DND-41 (cell line): ENCODE results near the gene RASGRF2.

Source experiments
- ATAC-seq: fragments of 200-7000 bp; cut with Tn5 transposase; 3 replicates; pipeline ENCODE4 v1.9.1; 2021; ENCODE audit warnings: low read depth; ENCODE audit not compliant: insufficient read depth
- DNase-seq: peaks from one replicate; pipeline ENCODE4 v3.0.0-alpha.2; 2020
- H2AFZ ChIP-seq: 2 replicates; pipeline ENCODE4 v1.6.0; 2012; ENCODE audit warnings: low read depth, low read length
- H3K27ac ChIP-seq: 2 replicates; pipeline ENCODE4 v1.5.1; 2012; ENCODE audit warnings: low read length, inconsistent platforms
- H3K27me3 ChIP-seq: fragments of 200-600 bp; sonication (generic); 2 replicates; pipeline ENCODE4 v1.6.0; 2012; ENCODE audit warnings: low read length, mild to moderate bottlenecking, inconsistent platforms; ENCODE audit not compliant: insufficient read depth, poor library complexity
- H3K36me3 ChIP-seq: 2 replicates; pipeline ENCODE4 v1.5.1; 2012; ENCODE audit warnings: low read length, inconsistent platforms; ENCODE audit not compliant: insufficient read depth
- H3K4me1 ChIP-seq: 2 replicates; pipeline ENCODE4 v1.5.1; 2012; ENCODE audit warnings: mild to moderate bottlenecking, low read length; ENCODE audit not compliant: insufficient read depth
- H3K4me2 ChIP-seq: 2 replicates; pipeline ENCODE4 v1.6.0; 2012; ENCODE audit warnings: mild to moderate bottlenecking, moderate library complexity, low read length, inconsistent platforms; ENCODE audit not compliant: insufficient read depth
- H3K4me3 ChIP-seq, 2 experiments: fragments of 200-600 bp in 1 of 2; shearing (Covaris generic) in 1 of 2; 2 replicates each; pipeline ENCODE4 v1.5.1; 2012 to 2016; ENCODE audit warnings: inconsistent platforms in 2 of 2, low read length in 2 of 2, mild to moderate bottlenecking in 2 of 2, low read depth in 1 of 2, moderate library complexity in 1 of 2
- H3K79me2 ChIP-seq: 2 replicates; pipeline ENCODE4 v1.6.0; 2012; ENCODE audit warnings: low read length, inconsistent platforms; ENCODE audit not compliant: insufficient read depth
- H3K9ac ChIP-seq: 2 replicates; pipeline ENCODE4 v1.6.0; 2012; ENCODE audit warnings: low read depth, mild to moderate bottlenecking, inconsistent platforms, low read length, moderate library complexity
- H3K9me3 ChIP-seq: 2 replicates; pipeline ENCODE4 v1.5.1; 2012; ENCODE audit warnings: low read length, moderate library complexity, mild to moderate bottlenecking, inconsistent platforms; ENCODE audit not compliant: insufficient read depth, severe bottlenecking
- H4K20me1 ChIP-seq: 2 replicates; pipeline ENCODE4 v1.6.0; 2012; ENCODE audit warnings: low read length; ENCODE audit not compliant: insufficient read depth
- CTCF ChIP-seq: IDR thresholded peaks from 2 replicates; pipeline ENCODE4 v1.5.1; 2012; ENCODE audit warnings: borderline replicate concordance, low read length, moderate library complexity, mild to moderate bottlenecking; ENCODE audit not compliant: poor library complexity, severe bottlenecking; ENCODE audit errors: extremely low read depth
- EZH2 ChIP-seq: IDR thresholded peaks from 3 replicates; pipeline ENCODE4 v1.6.1; 2012; ENCODE audit warnings: borderline replicate concordance, low read depth, mild to moderate bottlenecking, moderate library complexity, low read length, inconsistent platforms; ENCODE audit not compliant: severe bottlenecking

The RASGRF2 gene

DNA sequence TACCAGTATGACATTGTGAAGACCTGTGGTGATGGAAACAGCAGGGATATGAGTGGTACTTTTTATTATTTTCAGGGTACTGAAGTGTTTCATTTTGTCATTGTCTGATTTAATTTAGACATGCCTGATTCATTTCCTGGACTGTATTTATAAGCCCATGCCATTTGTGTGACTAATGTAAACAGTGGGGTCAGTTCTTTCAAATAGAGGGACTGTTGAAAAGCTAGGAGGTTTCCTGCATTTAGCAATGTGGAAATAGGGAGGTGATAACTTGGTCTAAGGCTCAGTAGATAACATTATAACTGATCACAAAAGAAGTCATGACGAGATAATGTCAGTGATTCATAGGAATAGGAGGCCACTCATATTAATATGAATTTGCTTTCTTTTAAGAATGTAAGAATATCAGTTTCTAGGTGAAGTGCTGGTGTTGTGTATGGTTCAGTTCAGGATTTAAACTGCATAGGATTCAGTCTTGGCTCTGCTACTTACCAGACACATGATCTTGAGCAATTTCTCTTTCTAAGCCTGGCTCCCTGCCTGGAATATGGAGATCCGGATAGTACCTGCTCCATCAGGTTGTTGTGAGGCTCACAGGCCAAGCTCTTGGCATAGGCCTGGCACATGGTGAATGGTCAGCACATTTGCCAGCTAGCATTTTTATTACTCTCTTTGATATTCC is 7.5 kb downstream of the RASGRF2 start:
- DNase-seq (no peak), ATAC-seq (no peak)
- no peaks in the 10 kb centered on the region for H3K27me3 ChIP-seq
- no peak overlapping the region for H3K4me3 ChIP-seq
- H3K9me3 ChIP-seq = no peaks in the 10 kb centered on the region
- no peak overlapping the region for H3K27ac ChIP-seq
- H3K4me2 ChIP-seq = no peak overlapping the region
- no peak overlapping the region for H2AFZ ChIP-seq
- TF ChIP-seq CTCF = no peak
- TF ChIP-seq EZH2 = no peak
- no peaks in the 10 kb centered on the region for H3K36me3 ChIP-seq
- H3K4me1 ChIP-seq = peaks cover 8% of the 10 kb centered on the region
- no peaks in the 10 kb centered on the region for H4K20me1 ChIP-seq
- H3K9ac ChIP-seq = no peak overlapping the region
- H3K79me2 ChIP-seq = no peaks in the 10 kb centered on the region

DNA sequence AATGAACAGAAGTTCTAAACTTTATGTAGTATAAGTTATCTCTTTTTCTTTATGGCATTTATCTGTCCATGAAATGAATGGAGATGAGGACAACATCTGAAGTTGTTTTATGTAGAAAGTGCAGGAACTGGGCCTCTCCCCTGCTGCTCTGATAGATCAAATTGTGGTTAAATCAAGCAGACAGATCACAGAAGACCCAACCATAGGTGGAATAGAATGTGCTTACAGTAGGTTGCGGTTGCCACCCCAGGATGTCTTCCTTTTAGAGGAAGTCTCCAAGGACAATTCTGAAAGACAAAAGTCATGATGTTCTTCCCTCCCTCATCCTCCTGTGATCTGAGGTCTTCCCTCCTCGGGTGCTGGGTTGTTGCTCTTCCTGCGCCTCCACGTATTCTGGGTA is 12.9 kb downstream of the RASGRF2 start:
- H3K27me3 ChIP-seq = no peaks in the 10 kb centered on the region
- H3K27ac ChIP-seq = no peak overlapping the region
- ATAC-seq (peak; percentile 99), DNase-seq (peak; percentile 67)
- no peak overlapping the region for H3K4me3 ChIP-seq
- no peaks in the 10 kb centered on the region for H3K79me2 ChIP-seq
- no peak overlapping the region for H3K9ac ChIP-seq
- H2AFZ ChIP-seq = no peak overlapping the region
- H3K36me3 ChIP-seq = no peaks in the 10 kb centered on the region
- TF ChIP-seq CTCF = no peak
- TF ChIP-seq EZH2 = no peak
- no peaks in the 10 kb centered on the region for H3K9me3 ChIP-seq
- H3K4me2 ChIP-seq = peak overlapping the region; percentile 9; the same call in 1 of the 2 replicates
- H4K20me1 ChIP-seq = no peaks in the 10 kb centered on the region
- peaks cover 21% of the 10 kb centered on the region for H3K4me1 ChIP-seq

GRCh38 chr5:80975065-80975464 is 14.9 kb downstream of the RASGRF2 start:
- Histone ChIP-seq H3K4me2 (no peak overlapping the region), H3K36me3 (no peaks in the 10 kb centered on the region), H4K20me1 (no peaks in the 10 kb centered on the region), H3K9ac (no peak overlapping the region), H3K27ac (no peak overlapping the region), H3K9me3 (no peaks in the 10 kb centered on the region), H3K4me3 (no peak overlapping the region), H3K4me1 (peaks cover 21% of the 10 kb centered on the region), H2AFZ (no peak overlapping the region), H3K79me2 (no peaks in the 10 kb centered on the region), H3K27me3 (no peaks in the 10 kb centered on the region)
- TF ChIP-seq CTCF (no peak), EZH2 (no peak)
- DNase-seq = no peak
- no peak for ATAC-seq
